Transverse colon (tissue), 4 donors: ENCODE data around the gene PTBP1.

ENCODE experiments used
- CTCF ChIP-seq, 5 experiments: fragments of 200-600 bp in 3 of 5; fragments of 450-650 bp in 2 of 5; sonication (generic) in 3 of 5; IDR thresholded peaks; 1 replicate in 2 of 5; 2 replicates in 3 of 5; pipeline ENCODE4 v1.5.1; 2016 to 2017; ENCODE audit warnings: antibody characterized with exemption in 5 of 5, inconsistent platforms in 3 of 5, mild to moderate bottlenecking in 2 of 5, moderate library complexity in 1 of 5
- EP300 ChIP-seq: sonication (generic); formaldehyde crosslinking; IDR thresholded peaks from one replicate; pipeline ENCODE4 v1.6.1; 2017; ENCODE audit warnings: antibody characterized with exemption, low read depth
- POLR2A ChIP-seq: fragments of 450-650 bp; IDR thresholded peaks from one replicate; pipeline ENCODE4 v1.6.1; 2016; ENCODE audit warnings: antibody characterized with exemption, mild to moderate bottlenecking, moderate library complexity
- POLR2AphosphoS5 ChIP-seq, 3 donors: sonication (generic); formaldehyde crosslinking; IDR thresholded peaks; one replicate each; pipeline ENCODE4 v1.6.1; 2016; ENCODE audit warnings: antibody characterized with exemption in 3 of 3

- TF ChIP-seq POLR2A, result no peak
- TF ChIP-seq CTCF (IDR thresholded peaks at IDR 0.05), result no peak
- TF ChIP-seq POLR2AphosphoS5 (IDR thresholded peaks at IDR 0.05), result no peak
- no peak for TF ChIP-seq EP300
Measured at GRCh38 chr19:768424-768823, 28.8 kb upstream of the PTBP1 start.
